HUES48 (cell line): ENCODE data around the gene STXBP4.

Experiments used
- H3K27ac ChIP-seq: one replicate; pipeline ENCODE4 v1.7.0; 2013; ENCODE audit warnings: low read depth, low read length, inconsistent platforms
- H3K27me3 ChIP-seq: 2 replicates; pipeline ENCODE4 v1.6.1; 2013; ENCODE audit warnings: mild to moderate bottlenecking, low read length; ENCODE audit not compliant: control insufficient read depth, insufficient read depth
- H3K36me3 ChIP-seq: 2 replicates; pipeline ENCODE4 v1.6.1; 2013; ENCODE audit warnings: low read length; ENCODE audit not compliant: control insufficient read depth, insufficient read depth
- H3K4me1 ChIP-seq: 2 replicates; pipeline ENCODE4 v1.6.1; 2013; ENCODE audit warnings: mild to moderate bottlenecking, low read length; ENCODE audit not compliant: control insufficient read depth, insufficient read depth
- H3K4me3 ChIP-seq: 2 replicates; pipeline ENCODE4 v1.5.1; 2013; ENCODE audit warnings: mild to moderate bottlenecking, low read depth, low read length
- H3K9ac ChIP-seq: 2 replicates; pipeline ENCODE4 v1.6.1; 2013; ENCODE audit warnings: mild to moderate bottlenecking, low read depth, low read length, moderate library complexity
- H3K9me3 ChIP-seq: 2 replicates; pipeline ENCODE4 v1.6.1; 2013; ENCODE audit warnings: low read length; ENCODE audit not compliant: control insufficient read depth, insufficient read depth

STXBP4 gene, protein sequence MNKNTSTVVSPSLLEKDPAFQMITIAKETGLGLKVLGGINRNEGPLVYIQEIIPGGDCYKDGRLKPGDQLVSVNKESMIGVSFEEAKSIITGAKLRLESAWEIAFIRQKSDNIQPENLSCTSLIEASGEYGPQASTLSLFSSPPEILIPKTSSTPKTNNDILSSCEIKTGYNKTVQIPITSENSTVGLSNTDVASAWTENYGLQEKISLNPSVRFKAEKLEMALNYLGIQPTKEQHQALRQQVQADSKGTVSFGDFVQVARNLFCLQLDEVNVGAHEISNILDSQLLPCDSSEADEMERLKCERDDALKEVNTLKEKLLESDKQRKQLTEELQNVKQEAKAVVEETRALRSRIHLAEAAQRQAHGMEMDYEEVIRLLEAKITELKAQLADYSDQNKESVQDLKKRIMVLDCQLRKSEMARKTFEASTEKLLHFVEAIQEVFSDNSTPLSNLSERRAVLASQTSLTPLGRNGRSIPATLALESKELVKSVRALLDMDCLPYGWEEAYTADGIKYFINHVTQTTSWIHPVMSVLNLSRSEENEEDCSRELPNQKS

DNA sequence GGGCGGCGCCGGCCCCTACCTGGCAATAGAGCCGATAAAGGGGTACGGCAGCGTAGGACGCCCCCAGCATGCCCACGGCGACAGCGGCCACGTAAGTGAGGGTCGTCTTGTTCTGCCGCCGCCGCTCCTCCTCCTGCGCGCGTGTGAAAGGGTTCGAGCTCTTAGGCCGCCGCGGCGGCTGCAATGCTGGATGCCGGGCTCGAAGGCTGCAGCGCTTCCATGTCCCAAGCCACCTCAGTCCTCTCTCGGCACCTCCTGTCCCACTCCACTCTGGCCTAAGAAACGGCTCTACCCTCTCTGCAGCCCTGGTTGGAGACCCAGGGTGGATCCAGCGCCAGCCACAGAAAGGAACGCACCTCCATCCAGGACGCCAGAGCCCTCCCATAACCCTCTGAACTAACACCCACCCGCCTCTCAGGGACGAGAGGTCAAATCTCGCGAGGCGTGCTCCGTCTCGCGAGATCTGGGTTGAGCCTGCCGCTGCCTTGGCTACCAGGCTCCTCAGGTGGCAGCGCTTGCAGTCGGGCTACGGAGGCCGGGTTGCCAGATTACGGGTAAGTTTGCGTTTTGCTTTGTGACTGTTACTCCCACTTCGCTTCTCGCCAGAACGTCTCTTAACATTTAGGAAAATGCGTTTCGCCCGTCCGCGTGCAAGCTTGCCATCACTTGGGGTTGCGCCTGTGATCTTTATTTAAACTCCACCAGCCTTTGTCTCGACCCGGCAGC, at the start of gene STXBP4, which contains the start of gene COX11:
Gene STXBP4, plus strand, starts transcription at position 504 of the 726 bp plus-strand sequence. CDS start 17,455 bp downstream, outside the sequence.
Gene COX11, minus strand, starts transcription at position 393 of the 726 bp plus-strand sequence. Its CDS starts 8 bp downstream, at position 385.
- Histone ChIP-seq H3K27me3 (no peaks in the 10 kb centered on the region), H3K9me3 (no peaks in the 10 kb centered on the region), H3K4me3 (peak within 1 kb of the TSS; percentile 90), H3K9ac (peak within 1 kb of the TSS; percentile 92), H3K36me3 (peaks cover 22% of the 10 kb centered on the region), H3K4me1 (peaks cover 5% of the 10 kb centered on the region; the same call in 1 of the 2 replicates), H3K27ac (peak within 1 kb of the TSS; percentile 89)

DNA sequence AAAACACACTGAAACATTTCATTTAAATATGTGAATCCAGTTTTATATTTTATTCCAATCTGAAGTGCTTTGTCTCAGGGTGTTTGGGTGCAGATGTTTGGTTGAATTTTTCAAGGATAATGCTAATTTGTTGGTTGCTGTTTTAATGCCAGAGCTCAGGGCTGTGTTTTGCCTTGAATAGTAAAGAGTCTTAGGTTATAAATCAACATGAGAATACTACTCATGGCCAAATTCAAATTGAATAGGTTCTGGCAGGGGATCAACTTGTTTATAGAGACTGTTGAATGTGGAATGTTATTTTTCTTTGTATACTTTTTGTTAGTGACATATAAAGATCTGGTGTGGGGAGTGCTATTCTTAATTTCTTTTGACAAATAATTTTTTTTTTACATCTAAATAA, 49.1 kb upstream of the STXBP4 start:
- Histone ChIP-seq H3K4me1 (peaks cover 27% of the 10 kb centered on the region), H3K9me3 (peaks cover 9% of the 10 kb centered on the region), H3K27me3 (no peaks in the 10 kb centered on the region), H3K27ac (peak overlapping the region; percentile 68), H3K4me3 (0 out of 2 replicates have a peak overlapping the region, but pooled peaks have one; percentile 9), H3K9ac (no peak overlapping the region), H3K36me3 (peaks cover 76% of the 10 kb centered on the region)

DNA sequence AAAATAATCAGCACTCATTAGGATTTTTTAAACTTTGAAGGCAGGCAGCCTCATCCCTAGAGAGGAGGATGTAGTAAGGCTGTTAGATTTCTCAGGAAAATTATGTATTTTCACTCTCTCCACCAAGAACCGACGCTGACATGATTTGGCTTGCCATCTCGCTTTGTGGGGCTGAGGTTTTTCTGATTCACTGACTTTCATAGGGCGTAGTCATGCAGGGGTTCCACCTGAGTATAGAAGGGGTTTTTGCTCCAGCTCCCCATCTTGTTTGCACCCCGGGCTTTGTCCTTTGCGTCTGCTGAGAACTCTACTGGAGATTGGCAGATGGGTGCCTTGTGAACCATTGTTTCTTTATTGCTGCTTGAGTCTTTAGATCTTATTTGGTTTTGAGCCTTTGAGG, 47.7 kb upstream of the STXBP4 start:
- H3K4me3 ChIP-seq = no peak overlapping the region
- no peaks in the 10 kb centered on the region for H3K27me3 ChIP-seq
- peaks cover 27% of the 10 kb centered on the region for H3K4me1 ChIP-seq
- H3K9ac ChIP-seq = no peak overlapping the region
- peaks cover 73% of the 10 kb centered on the region for H3K36me3 ChIP-seq
- H3K9me3 ChIP-seq = peaks cover 9% of the 10 kb centered on the region
- H3K27ac ChIP-seq = no peak overlapping the region

DNA sequence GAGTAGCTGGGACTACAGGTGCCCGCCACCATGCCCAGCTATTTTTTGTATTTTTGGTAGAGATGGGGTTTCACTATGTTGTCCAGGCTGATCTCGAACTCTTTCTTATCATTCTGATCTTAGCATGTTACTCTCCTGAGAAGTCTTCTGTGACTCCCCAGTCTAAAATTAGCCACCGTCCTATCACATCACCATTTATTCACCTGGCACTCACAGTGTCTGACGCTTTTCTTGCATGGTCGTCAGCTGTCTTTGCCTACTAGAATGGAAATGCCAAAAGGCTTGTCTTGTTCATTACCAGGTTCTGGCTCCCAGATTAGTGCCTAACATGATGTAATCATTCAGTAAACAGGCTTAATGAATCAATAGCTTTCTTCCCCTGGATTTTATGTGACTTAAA, 44.2 kb upstream of the STXBP4 start:
- no peak overlapping the region for H3K9ac ChIP-seq
- H3K27me3 ChIP-seq = no peaks in the 10 kb centered on the region
- no peak overlapping the region for H3K27ac ChIP-seq
- no peaks in the 10 kb centered on the region for H3K9me3 ChIP-seq
- no peak overlapping the region for H3K4me3 ChIP-seq
- H3K36me3 ChIP-seq = peaks cover 75% of the 10 kb centered on the region
- H3K4me1 ChIP-seq = 0 out of 2 replicates have a peak, but pooled peaks cover 12% of the 10 kb centered on the region

DNA sequence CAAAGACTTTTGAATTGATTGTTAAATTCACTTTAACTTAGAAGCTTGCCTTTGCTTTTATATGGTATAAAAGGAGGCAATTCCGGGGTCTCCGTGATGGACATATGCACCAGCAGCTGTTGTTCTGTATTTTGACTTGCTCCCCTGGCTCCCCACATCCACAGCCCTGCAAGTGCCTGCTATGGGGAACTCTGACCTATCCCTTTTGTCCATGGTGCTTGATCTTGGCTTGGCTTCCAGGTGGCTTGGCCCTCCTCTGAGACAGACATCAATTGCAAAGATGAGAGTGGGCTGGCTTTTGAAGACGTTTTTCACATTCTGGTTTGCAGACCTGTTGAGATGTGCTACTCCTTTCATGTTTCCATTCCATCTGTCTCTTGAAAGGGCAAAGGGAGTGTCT, 41.0 kb upstream of the STXBP4 start:
- Histone ChIP-seq H3K4me1 (no peaks in the 10 kb centered on the region), H3K9ac (no peak overlapping the region), H3K27me3 (no peaks in the 10 kb centered on the region), H3K9me3 (no peaks in the 10 kb centered on the region), H3K27ac (no peak overlapping the region), H3K4me3 (no peak overlapping the region), H3K36me3 (peaks cover 80% of the 10 kb centered on the region)

DNA sequence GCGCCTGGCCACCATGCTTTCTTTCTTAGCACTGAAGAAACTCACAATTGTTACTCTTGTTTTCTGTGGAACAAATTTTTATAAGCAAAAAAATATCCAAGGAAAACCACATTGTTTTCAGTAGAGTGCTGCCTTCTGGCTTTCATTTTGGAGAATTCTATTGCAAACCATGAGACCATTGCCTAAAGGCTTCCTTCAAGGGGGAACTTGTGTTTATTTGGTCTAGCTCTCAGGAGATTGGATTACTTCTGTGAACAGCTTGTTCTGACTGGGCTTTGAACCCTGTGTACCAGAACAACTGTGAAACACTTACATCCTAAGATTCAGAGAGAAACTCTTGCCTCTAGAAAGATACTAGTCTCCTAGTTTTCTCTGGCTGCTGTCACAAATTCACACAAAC, 35.9 kb upstream of the STXBP4 start:
- Histone ChIP-seq H3K27me3 (no peaks in the 10 kb centered on the region), H3K27ac (no peak overlapping the region), H3K9ac (no peak overlapping the region), H3K9me3 (no peaks in the 10 kb centered on the region), H3K4me3 (no peak overlapping the region), H3K4me1 (no peaks in the 10 kb centered on the region), H3K36me3 (peaks cover 93% of the 10 kb centered on the region)

DNA sequence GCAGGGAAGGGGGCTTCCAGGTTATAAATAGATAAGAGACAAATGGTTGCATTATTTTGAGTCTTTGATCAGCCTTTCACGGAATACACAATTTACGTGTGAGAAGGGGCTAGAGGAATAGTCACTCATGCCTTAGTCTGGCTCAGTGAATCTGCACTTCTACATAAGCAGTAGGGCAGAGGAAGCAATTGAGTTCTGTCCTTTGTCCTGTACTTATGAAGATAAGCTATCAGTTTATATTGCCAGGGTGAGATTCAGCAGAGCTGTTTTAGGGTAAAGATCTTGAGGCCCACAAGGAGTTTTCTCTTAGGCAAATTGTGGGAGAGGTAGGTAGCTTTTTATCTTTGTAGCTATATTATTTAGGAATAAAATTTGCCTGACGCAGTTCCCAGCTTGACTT, 34.6 kb upstream of the STXBP4 start:
- Histone ChIP-seq H3K4me1 (no peaks in the 10 kb centered on the region), H3K9me3 (no peaks in the 10 kb centered on the region), H3K36me3 (peaks cover 91% of the 10 kb centered on the region)

DNA sequence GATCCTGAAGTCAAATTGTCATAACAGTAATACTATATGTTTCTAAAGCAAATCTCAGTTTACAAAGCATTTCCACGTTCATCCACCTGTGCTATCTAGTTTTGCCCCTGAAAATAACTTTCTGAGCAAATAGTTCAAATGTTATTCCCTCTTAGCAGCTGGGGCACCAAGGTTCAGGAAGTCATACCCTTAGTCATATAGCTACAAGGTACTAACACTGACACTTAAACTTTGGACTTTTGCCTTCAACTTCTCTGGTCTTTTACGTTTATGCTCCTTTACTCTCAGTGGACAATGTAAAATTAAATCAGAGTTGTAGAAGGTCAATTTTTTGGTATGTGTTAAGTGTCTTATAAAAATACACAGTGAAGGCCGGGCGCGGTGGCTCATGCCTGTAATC, 33.1 kb upstream of the STXBP4 start:
- peaks cover 91% of the 10 kb centered on the region for H3K36me3 ChIP-seq
- no peaks in the 10 kb centered on the region for H3K4me1 ChIP-seq
- no peak overlapping the region for H3K9ac ChIP-seq
- no peaks in the 10 kb centered on the region for H3K9me3 ChIP-seq
- H3K4me3 ChIP-seq = no peak overlapping the region
- H3K27me3 ChIP-seq = no peaks in the 10 kb centered on the region
- H3K27ac ChIP-seq = no peak overlapping the region

More for the DNA sequence above, 34.6 kb upstream of the STXBP4 start:
- H3K4me3 ChIP-seq = no peak overlapping the region
- H3K27me3 ChIP-seq = no peaks in the 10 kb centered on the region
- no peak overlapping the region for H3K27ac ChIP-seq
- no peak overlapping the region for H3K9ac ChIP-seq

DNA sequence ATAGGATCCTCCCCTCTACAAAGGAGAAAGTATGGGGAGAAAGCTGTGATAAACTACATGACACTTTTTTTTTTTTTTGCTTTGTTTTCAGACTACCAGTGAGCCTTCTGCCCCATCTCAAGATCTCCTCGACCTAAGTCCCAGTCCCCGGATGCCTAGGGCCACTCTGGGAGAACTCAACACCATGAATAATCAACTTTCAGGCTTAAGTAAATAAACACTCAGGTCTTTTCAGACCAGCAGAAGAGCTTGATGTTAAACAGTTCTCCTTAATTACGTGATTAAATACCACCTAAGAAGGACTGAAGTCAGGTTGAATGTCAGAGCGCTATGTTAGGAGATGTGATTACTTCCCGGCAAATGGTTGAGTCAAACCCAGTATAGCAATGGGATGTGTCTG, 31.5 kb upstream of the STXBP4 start:
- Histone ChIP-seq H3K9me3 (no peaks in the 10 kb centered on the region), H3K4me3 (no peak overlapping the region), H3K27ac (no peak overlapping the region), H3K9ac (no peak overlapping the region), H3K36me3 (peaks cover 93% of the 10 kb centered on the region), H3K4me1 (no peaks in the 10 kb centered on the region), H3K27me3 (no peaks in the 10 kb centered on the region)

DNA sequence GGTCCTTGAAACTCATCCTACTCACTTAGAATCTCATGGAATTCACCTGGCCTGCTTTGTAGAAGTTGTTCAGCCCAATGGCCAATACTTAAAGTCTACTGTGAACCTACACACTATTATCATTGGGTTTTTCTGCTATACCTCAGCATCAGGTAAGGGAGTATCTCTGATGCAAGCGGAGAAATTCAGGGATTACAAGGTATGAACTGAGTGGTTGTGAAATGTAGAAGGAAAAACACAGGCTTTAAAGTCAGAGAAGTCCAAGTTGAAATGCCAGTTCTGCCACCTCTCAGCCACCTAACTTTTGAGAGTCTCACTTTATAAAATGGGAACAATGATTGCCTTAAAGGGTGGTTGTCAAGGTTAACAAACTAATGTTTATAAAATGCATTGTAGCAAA, 31.1 kb upstream of the STXBP4 start:
- H3K9me3 ChIP-seq = no peaks in the 10 kb centered on the region
- no peaks in the 10 kb centered on the region for H3K27me3 ChIP-seq
- H3K4me3 ChIP-seq = no peak overlapping the region
- no peak overlapping the region for H3K27ac ChIP-seq
- H3K36me3 ChIP-seq = peaks cover 95% of the 10 kb centered on the region
- no peaks in the 10 kb centered on the region for H3K4me1 ChIP-seq
- H3K9ac ChIP-seq = no peak overlapping the region

DNA sequence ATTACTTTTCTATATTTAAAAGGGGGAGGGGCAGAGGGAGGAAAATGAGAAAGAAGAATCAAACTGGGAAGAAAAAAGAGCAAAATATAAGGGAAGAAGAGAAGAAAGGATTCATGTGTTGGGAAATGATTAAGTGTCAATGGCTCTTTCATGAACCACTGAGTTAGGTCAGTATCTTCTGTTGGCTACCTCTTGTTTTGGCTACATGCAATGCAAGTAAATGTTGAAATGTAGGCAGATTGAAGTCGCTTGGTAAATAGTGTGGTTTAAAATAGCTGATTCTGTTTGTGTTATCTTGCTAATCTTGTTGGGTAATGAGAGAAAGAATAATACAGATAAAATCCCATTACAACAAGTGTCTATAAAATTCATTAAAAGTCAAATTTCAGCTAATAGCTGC, 27.3 kb upstream of the STXBP4 start:
- no peaks in the 10 kb centered on the region for H3K4me1 ChIP-seq
- peaks cover 78% of the 10 kb centered on the region for H3K36me3 ChIP-seq
- no peaks in the 10 kb centered on the region for H3K27me3 ChIP-seq
- H3K27ac ChIP-seq = no peak overlapping the region
- H3K9ac ChIP-seq = no peak overlapping the region
- H3K4me3 ChIP-seq = no peak overlapping the region
- H3K9me3 ChIP-seq = no peaks in the 10 kb centered on the region
